ENCODE data around the gene ALDH5A1.
A peak's percentile ranks its signal among the peaks of the same experiment; 100 is the strongest.

The ALDH5A1 gene

GRCh38 chr6:24524805-24525204 lies 30.0 kb downstream of the ALDH5A1 start:
- DNase-seq = peak; percentile 32

GRCh38 chr6:24529985-24530384 lies 35.2 kb downstream of the ALDH5A1 start:
- no peak for DNase-seq

DNA sequence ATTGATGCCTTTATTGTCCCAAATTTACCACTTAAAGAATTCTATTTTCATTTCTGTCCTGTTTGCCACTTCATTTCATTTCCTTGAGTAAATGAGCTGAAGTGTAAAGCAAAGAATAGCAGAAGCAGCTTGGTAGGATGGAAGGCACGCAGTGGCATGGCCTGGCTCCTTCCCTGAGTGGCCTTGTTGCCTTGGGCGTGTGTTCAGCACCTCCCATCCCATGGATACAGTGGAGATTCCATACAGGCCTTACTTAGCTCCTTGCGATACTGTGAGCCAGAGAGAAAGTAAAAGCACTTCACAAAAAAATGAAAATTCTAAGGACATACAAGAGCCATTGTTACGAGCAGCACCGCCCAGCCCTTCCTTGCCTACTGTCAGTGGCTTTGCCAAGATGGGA lies 39.6 kb downstream of the ALDH5A1 start:
- DNase-seq = no peak

DNA sequence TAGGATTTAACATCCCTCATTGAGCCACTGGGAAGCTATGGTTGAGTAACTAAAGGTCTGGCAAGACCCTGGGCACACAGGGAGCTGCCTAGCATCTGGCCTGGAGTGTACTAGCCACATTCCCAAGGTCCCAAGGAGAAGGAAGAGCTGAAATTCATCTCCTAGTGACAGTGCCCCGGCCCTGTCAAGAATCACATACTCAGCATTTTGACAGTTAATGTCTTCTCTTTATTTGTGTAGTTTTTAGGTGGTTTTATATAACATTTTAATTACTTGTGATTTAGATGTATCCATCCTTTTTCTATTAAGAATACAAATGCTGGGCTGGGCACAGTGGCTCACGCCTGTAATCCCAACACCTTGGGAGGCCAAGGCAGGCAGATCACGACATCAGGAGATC lies 40.4 kb downstream of the ALDH5A1 start:
- DNase-seq = no peak

GRCh38 chr6:24536466-24536865 lies 41.7 kb downstream of the ALDH5A1 start:
- no peak for DNase-seq

- DNase-seq = peak; percentile 7
These were observed 42.4 kb downstream of the ALDH5A1 start for GRCh38 chr6:24537082-24537699.

DNA sequence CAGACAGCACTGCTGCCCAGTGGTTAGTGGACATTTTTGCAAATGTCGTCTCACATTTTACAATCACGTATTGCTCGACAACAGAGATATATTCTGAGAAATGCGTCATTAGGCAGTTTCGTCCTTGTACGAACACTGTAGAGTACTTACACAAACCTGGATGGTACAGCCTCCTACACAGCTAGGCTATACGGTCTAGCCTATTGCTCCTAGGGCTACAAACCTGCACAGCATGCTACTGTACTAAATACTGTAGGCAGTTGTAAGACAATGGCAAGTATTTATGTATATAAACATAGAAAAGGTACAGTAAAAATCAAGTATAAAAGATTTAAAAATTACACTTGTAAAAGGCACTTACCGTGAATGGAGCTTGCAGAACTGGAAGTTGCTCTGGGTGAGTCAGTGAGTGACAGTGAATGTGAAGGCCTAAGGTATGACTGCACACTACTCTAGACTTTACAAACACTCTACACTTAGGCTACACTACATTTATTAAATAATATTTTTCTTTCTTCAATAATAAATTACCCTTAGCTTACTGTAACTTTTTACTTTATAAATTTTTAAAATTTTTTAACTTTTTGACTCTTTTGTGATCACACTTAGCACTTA lies 43.1 kb downstream of the ALDH5A1 start:
- no peak for DNase-seq

- DNase-seq = no peak
These were observed 44.6 kb downstream of the ALDH5A1 start for GRCh38 chr6:24539416-24539815.

GRCh38 chr6:24540197-24540596 lies 45.4 kb downstream of the ALDH5A1 start:
- no peak for DNase-seq

DNA sequence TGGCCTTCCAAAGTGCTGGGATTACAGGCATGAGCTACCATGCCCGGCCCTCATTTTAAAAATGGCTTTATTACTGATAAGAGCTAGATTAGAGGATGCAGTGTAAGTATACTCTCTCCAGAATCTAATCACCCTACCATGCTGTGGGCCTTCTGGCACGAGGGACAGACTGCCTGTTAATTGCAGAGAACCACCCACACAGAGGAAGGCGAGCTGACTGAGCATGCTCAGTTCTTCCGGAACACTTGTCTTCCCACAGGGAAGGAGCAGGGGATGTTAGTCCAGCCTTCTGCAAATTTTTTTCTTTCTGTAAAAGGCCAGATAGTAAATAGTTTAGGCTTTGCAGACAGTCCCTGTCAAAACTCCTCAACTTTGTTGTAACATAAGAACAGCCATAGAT lies 48.9 kb downstream of the ALDH5A1 start:
- DNase-seq = no peak

- DNase-seq = no peak
These were observed 50.4 kb downstream of the ALDH5A1 start for GRCh38 chr6:24545183-24545582.

DNA sequence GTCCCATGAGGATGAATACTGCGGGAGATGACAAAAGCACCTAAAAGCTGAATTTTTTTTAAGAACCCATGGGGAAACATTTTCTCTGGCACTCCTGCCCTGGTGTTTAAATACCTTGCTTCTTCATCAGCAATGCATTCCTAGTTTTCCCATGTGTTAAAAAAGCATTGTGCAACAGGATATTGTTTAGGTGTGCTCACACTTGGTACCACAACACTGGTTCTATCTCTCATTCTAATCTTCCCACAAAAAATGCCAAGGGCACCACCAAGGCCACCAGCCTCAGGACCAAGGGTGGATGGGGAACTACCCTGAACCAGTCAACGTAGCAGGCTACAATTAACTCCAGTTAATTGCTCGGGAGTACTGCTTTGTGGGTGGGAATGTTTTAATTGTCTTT lies 50.9 kb downstream of the ALDH5A1 start:
- DNase-seq = no peak

- no peak for DNase-seq
These were observed 51.7 kb downstream of the ALDH5A1 start for GRCh38 chr6:24546439-24546838.

GRCh38 chr6:24547243-24547642 lies 52.5 kb downstream of the ALDH5A1 start:
- peak; percentile 8 for DNase-seq

DNA sequence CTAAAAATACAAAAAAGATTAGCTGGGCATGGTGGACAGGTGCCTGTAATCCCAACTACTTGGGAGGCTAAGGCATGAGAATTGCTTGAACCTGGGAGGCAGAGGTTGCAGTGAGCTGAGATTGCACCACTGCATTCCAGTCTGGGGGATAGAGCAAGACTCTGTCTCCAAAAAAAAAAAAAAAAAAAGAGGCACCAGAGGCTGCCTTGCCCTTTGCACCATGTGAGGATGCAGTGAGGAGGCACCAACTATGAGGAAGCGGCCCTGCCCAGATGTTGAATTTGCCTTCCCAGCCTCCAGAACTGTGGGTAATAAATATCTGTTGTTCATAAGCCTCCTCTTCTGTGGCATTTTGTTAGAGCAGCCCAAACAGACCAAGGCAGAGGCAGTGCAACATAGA lies 54.4 kb downstream of the ALDH5A1 start:
- no peak for DNase-seq

GRCh38 chr6:24549674-24550353 lies 55.0 kb downstream of the ALDH5A1 start:
- DNase-seq = no peak

DNA sequence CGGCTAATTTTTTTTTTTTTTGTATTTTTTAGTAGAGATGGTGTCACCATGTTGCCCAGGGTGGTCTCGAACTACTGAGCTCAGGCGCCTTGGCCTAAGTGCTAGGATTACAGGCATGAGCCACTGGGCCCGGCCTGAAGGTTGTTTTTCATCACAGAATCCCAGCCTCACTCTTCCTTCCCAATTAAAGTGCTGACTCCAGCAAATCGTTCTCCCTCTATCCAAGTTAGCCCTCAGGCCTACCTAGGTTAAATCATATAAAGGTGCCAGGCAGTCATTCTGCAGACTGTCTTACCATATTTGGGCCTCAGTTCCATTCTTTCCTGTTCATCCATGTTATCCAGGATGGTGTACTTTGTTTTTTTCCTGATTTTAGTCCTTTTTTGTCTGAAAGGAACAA lies 56.4 kb downstream of the ALDH5A1 start:
- DNase-seq = no peak

- no peak for DNase-seq
These were observed 59.7 kb downstream of the ALDH5A1 start for GRCh38 chr6:24554474-24554873.

DNA sequence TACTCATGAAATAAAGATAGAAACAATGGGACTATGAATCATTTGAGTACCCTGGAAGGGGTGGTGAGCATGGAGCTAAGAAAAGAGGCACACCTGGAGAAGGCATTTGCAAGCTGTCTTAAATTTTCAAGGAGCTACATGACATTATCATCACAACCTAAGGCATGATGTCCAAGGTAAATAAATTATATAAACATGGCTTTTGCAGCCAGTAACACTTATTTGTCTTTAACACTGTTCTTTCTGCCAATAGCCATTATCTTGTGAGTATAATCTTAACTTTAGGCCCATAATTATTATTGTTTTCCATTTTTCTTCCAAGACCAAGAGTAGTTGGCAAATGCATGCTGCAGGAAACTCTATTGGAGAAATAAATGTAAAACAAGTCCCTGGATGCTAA lies 63.7 kb downstream of the ALDH5A1 start:
- DNase-seq = no peak

DNA sequence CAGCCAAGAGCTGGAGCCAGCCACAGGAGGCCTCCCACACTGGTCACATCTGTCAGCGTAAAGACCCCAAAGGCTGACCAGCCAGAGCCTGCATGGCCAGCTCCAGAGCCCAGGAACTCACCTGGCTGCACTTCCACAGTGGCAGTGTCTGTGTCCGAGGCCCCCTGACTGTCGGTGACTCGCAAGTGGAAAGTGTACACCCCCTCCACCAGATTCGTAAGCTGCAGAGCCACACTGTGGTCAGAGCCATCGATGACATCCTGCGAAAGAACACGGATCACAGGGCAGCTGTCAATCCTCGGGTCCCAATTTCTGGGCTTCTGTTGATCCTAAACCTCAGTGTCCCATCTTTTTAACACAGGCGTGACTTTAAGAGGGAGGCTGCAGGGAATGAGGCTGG lies 69.3 kb downstream of the ALDH5A1 start:
- no peak for DNase-seq

- DNase-seq = no peak
These were observed 70.4 kb downstream of the ALDH5A1 start for GRCh38 chr6:24565196-24565595.

GRCh38 chr6:24566020-24566767 lies 71.4 kb downstream of the ALDH5A1 start:
- peak; percentile 15 for DNase-seq

DNA sequence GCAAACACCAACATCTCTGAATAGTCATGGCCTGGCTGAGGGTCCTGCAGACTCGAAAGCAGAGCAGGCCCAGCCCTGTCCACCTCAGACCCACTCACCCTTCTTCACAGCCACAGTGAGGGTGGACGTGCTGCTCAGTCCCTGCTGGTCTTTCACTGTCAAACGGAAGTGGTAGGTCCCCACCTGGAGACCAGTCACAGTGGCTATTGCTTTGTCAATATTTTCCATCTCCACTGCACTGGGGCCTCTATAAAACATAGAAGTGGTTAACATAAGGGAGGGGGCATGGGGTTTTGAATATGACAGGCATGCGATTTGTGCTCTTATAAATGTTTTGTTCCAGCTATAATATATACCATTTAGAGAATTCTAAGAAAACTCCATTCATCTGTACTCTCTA lies 73.9 kb downstream of the ALDH5A1 start:
- DNase-seq = no peak

DNA sequence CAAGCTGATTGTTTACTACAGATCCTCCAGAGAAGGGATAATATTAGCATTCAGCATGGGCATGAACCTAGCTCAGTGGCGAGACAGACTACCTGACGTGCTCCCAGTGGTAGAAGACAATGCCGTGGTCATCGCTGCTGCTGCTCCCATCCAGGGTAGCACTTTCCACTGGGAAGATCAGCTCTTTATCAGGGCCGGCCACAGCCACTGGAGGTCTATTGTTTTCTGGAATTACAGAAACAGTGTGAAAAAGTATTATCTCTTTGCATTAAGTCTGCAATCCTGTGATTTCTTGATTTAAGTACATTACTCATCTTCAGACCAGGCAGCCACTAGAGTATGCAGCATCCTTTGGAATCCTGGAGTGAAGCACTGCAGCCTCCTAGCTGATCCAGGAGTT lies 75.0 kb downstream of the ALDH5A1 start:
- no peak for DNase-seq

Data from fibroblast of skin of abdomen (primary cell).